Astrocyte (in vitro differentiated cells and primary cell): Measurements from ENCODE around the gene COL24A1. TPM values are rescaled to one million over a fixed set of nuclear protein-coding genes. Genes with fewer than 3 reads are reported as not detected.
A peak's percentile ranks its signal among the peaks of the same experiment; 100 is the strongest.

Experiments
- DNase-seq: peaks from one replicate; pipeline ENCODE4 v3.0.0-alpha.2; 2010; ENCODE audit warnings: low read depth
- FAIRE-seq: peaks from 2 replicates; lab custom pipeline; 2011; peaks lifted over from hg19 to GRCh38; lab: Jason Lieb, UNC
- H2AFZ ChIP-seq: 2 replicates; pipeline ENCODE4 v1.6.0; 2012; ENCODE audit warnings: low read depth, low read length, inconsistent platforms
- H3K27ac ChIP-seq: 2 replicates; pipeline ENCODE4 v1.5.1; 2011; ENCODE audit warnings: low read depth, low read length, inconsistent platforms
- H3K27me3 ChIP-seq: 2 replicates; pipeline ENCODE4 v1.6.0; 2011; ENCODE audit warnings: low read length, inconsistent platforms; ENCODE audit not compliant: insufficient read depth
- H3K36me3 ChIP-seq: 2 replicates; pipeline ENCODE4 v1.5.1; 2011; ENCODE audit warnings: low read length, inconsistent platforms; ENCODE audit not compliant: insufficient read depth
- H3K4me1 ChIP-seq: 2 replicates; pipeline ENCODE4 v1.5.1; 2011; ENCODE audit warnings: low read length, inconsistent platforms; ENCODE audit not compliant: insufficient read depth
- H3K4me2 ChIP-seq: 2 replicates; pipeline ENCODE4 v1.6.0; 2012; ENCODE audit warnings: low read length, inconsistent platforms
- H3K4me3 ChIP-seq: 2 replicates; pipeline ENCODE4 v1.5.1; 2011; ENCODE audit warnings: low read depth, mild to moderate bottlenecking, low read length, inconsistent platforms; ENCODE audit not compliant: insufficient read depth
- H3K79me2 ChIP-seq: 2 replicates; pipeline ENCODE4 v1.6.0; 2012; ENCODE audit warnings: mild to moderate bottlenecking, low read length, inconsistent platforms; ENCODE audit not compliant: insufficient read depth
- H3K9ac ChIP-seq: 2 replicates; pipeline ENCODE4 v1.6.0; 2012; ENCODE audit warnings: mild to moderate bottlenecking, low read length, inconsistent platforms
- H3K9me3 ChIP-seq: 2 replicates; pipeline ENCODE4 v1.5.1; 2012; ENCODE audit warnings: low read depth, mild to moderate bottlenecking, low read length, inconsistent platforms; ENCODE audit not compliant: insufficient read depth
- H4K20me1 ChIP-seq: 2 replicates; pipeline ENCODE4 v1.6.0; 2012; ENCODE audit warnings: low read length, inconsistent platforms; ENCODE audit not compliant: insufficient read depth
- H3K27ac Mint-ChIP-seq: one replicate; pipeline ENCODE4 v1.8.0; 2021; ENCODE audit warnings: mild to moderate bottlenecking, mixed read lengths; ENCODE audit not compliant: unreplicated experiment
- H3K27me3 Mint-ChIP-seq: one replicate; pipeline ENCODE4 v1.8.0; 2021; ENCODE audit warnings: low read depth, mixed read lengths; ENCODE audit not compliant: unreplicated experiment
- H3K36me3 Mint-ChIP-seq: one replicate; pipeline ENCODE4 v1.8.0; 2021; ENCODE audit warnings: low read depth, mixed read lengths; ENCODE audit not compliant: unreplicated experiment
- H3K4me1 Mint-ChIP-seq: one replicate; pipeline ENCODE4 v1.8.0; 2021; ENCODE audit warnings: low read depth, mixed read lengths; ENCODE audit not compliant: unreplicated experiment
- H3K4me3 Mint-ChIP-seq: one replicate; pipeline ENCODE4 v1.8.0; 2021; ENCODE audit warnings: mild to moderate bottlenecking, moderate library complexity, mixed read lengths; ENCODE audit not compliant: unreplicated experiment
- H3K9me3 Mint-ChIP-seq: one replicate; pipeline ENCODE4 v1.8.0; 2021; ENCODE audit warnings: mild to moderate bottlenecking, mixed read lengths; ENCODE audit not compliant: unreplicated experiment
- EZH2 ChIP-seq: IDR thresholded peaks from 2 replicates; pipeline ENCODE4 v1.6.1; 2012; ENCODE audit warnings: mild to moderate bottlenecking, low read length, inconsistent platforms; ENCODE audit not compliant: insufficient read depth
- total RNA-seq: library from RNA; stranded (reverse); gene quantifications from 2 replicates; pipeline ENCODE4 v1.2.1, GENCODE V29; 2021
- TF ChIP-seq, protein P1 (sequence below): IDR thresholded peaks from 2 replicates; pipeline ENCODE4 v1.5.1; 2011; ENCODE audit warnings: low read depth, mild to moderate bottlenecking, inconsistent platforms, low read length, moderate library complexity; ENCODE audit not compliant: insufficient read depth

The COL24A1 gene
- total RNA-seq, 1 donor from 2014 or later = 5.6 TPM

DNA sequence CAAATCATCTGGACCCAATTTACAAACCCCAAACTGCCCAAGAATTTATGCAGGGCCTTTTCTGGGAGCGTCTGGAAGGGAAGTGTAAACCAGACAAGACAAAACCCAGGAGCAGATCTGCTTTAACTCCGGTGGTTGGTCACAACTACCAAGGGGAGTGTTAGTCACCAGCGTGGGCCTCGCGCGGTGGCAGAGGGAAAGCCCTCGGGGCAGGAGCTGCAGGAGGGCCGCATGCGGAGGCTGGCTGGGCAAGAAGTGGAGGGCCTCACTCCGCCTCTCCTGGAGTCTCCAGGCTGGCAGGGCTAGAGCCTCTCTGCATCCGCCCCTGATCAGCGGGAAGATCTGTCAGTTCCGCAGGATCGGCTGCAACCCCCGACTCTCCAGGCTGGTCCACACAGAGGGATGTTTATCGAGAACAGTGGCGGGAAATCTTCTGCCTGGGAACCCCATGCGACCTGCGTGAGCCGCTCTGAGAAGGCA lies 2.0 kb downstream of the COL24A1 start:
- Histone ChIP-seq H4K20me1 (no peaks in the 10 kb centered on the region), H2AFZ (peak overlapping the region; percentile 85), H3K4me3 (no peak overlapping the region), H3K9me3 (no peaks in the 10 kb centered on the region), H3K4me1 (peaks cover 32% of the 10 kb centered on the region), H3K79me2 (no peaks in the 10 kb centered on the region), H3K36me3 (no peaks in the 10 kb centered on the region), H3K4me2 (peak overlapping the region; percentile 89), H3K27me3 (no peaks in the 10 kb centered on the region), H3K27ac (no peak overlapping the region), H3K9ac (no peak overlapping the region)
- Mint-ChIP-seq H3K9me3 (no peaks in the 10 kb centered on the region), H3K4me1 (peaks cover 22% of the 10 kb centered on the region), H3K36me3 (peaks cover 3% of the 10 kb centered on the region), H3K27me3 (no peaks in the 10 kb centered on the region), H3K4me3 (peak overlapping the region; percentile 71), H3K27ac (peak overlapping the region; percentile 36)
- DNase-seq = peak; percentile 41
- TF ChIP-seq, protein P1, sequence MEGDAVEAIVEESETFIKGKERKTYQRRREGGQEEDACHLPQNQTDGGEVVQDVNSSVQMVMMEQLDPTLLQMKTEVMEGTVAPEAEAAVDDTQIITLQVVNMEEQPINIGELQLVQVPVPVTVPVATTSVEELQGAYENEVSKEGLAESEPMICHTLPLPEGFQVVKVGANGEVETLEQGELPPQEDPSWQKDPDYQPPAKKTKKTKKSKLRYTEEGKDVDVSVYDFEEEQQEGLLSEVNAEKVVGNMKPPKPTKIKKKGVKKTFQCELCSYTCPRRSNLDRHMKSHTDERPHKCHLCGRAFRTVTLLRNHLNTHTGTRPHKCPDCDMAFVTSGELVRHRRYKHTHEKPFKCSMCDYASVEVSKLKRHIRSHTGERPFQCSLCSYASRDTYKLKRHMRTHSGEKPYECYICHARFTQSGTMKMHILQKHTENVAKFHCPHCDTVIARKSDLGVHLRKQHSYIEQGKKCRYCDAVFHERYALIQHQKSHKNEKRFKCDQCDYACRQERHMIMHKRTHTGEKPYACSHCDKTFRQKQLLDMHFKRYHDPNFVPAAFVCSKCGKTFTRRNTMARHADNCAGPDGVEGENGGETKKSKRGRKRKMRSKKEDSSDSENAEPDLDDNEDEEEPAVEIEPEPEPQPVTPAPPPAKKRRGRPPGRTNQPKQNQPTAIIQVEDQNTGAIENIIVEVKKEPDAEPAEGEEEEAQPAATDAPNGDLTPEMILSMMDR = no peak
- TF ChIP-seq EZH2 = no peak
- FAIRE-seq = no peak

DNA sequence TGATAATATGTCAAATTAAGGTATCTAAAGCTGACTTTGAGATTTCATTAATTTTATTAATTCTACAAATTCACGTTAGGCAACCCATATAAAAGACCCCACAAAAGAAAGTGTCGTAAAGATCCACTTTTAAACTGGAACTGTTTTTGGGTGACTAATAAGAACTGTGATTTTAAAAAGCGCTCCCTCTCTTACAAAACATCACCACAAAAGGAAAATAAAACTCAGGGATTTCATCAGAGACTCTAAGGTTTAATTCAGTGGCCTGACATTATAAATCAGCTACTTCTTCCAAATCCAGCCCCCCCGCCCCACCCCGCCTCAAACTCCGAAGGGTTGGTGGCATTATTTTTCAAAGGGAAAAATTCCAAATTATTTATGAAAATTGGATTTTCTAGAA lies 2.7 kb downstream of the COL24A1 start:
- Mint-ChIP-seq H3K27me3 (no peaks in the 10 kb centered on the region), H3K4me1 (peaks cover 22% of the 10 kb centered on the region), H3K9me3 (no peaks in the 10 kb centered on the region), H3K36me3 (peaks cover 3% of the 10 kb centered on the region), H3K27ac (no peak overlapping the region), H3K4me3 (no peak overlapping the region)
- H3K4me1 ChIP-seq = peaks cover 32% of the 10 kb centered on the region
- H3K4me2 ChIP-seq = no peak overlapping the region
- H3K27ac ChIP-seq = no peak overlapping the region
- H3K27me3 ChIP-seq = no peaks in the 10 kb centered on the region
- H3K79me2 ChIP-seq = no peaks in the 10 kb centered on the region
- no peaks in the 10 kb centered on the region for H3K9me3 ChIP-seq
- no peak overlapping the region for H3K4me3 ChIP-seq
- H4K20me1 ChIP-seq = no peaks in the 10 kb centered on the region
- FAIRE-seq = no peak
- no peaks in the 10 kb centered on the region for H3K36me3 ChIP-seq
- no peak for DNase-seq
- H3K9ac ChIP-seq = no peak overlapping the region
- TF ChIP-seq EZH2 = no peak
- H2AFZ ChIP-seq = no peak overlapping the region

DNA sequence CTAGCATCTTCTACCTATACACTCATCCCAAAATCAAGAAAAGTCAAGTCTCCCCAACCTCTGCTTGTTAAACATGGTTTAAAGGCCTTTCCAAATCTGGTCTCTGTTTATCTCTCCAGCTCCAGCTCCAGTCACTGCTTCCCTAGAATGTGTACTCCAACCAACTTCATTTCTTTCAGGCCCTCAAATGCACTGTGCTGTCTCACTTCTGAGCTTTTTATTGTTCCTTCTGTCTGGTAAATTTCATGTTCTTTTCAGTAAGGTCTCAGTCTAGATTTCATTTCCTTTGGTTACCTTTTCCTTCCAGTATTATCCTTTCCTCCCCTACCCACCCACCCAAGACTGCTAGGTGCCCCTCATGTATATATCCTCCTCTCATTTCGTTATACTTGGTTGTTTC lies 3.7 kb downstream of the COL24A1 start:
- peaks cover 32% of the 10 kb centered on the region for H3K4me1 ChIP-seq
- H3K27me3 ChIP-seq = no peaks in the 10 kb centered on the region
- H3K9me3 ChIP-seq = no peaks in the 10 kb centered on the region
- Mint-ChIP-seq H3K4me3 (peak overlapping the region; percentile 31), H3K27me3 (no peaks in the 10 kb centered on the region), H3K27ac (no peak overlapping the region), H3K4me1 (peaks cover 22% of the 10 kb centered on the region), H3K9me3 (no peaks in the 10 kb centered on the region), H3K36me3 (peaks cover 3% of the 10 kb centered on the region)
- no peaks in the 10 kb centered on the region for H3K36me3 ChIP-seq
- no peak overlapping the region for H3K4me2 ChIP-seq
- H4K20me1 ChIP-seq = no peaks in the 10 kb centered on the region
- H3K9ac ChIP-seq = no peak overlapping the region
- DNase-seq = no peak
- no peak overlapping the region for H2AFZ ChIP-seq
- no peak overlapping the region for H3K4me3 ChIP-seq
- no peak overlapping the region for H3K27ac ChIP-seq
- H3K79me2 ChIP-seq = no peaks in the 10 kb centered on the region
- TF ChIP-seq EZH2 = no peak
- FAIRE-seq = no peak
